NCI-H2196 (cell line): ENCODE data around the gene USF2.
"Not testable (repeated sequence)": the region's sequence is repeated elsewhere in the genome, so short reads cannot be mapped to it uniquely, and the experiment has no call there.

Experiments used
- DNase-seq: peaks from one replicate; lab custom pipeline; 2025; ENCODE audit not compliant: unreplicated experiment; lab: John Stamatoyannopoulos, UW

USF2 gene

GRCh38 chr19:35268536-35269437, at the start of gene USF2:
USF2 (plus strand) TSS chr19:35268962; CDS start chr19:35269102, 140 bp downstream.
- DNase-seq = peak; percentile 77

DNA sequence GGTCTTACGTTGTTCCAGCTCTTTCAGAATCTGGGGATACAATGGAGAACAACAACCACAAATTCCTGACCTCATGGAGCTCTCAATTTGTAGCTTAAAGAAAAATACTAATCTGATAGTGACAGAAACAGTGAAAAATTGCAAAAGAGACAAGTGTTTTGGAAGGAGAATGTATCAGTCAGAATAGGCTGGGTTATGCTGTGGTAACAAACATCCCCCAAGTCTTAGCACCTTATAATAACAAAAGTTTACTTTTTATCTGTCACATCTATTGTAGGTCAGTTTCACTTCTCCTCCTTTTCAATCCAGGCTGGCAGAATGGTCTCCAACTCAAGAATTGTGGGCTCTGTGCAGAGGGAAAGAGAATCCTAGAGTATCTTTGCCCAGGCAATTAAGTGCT, 49.8 kb upstream of the USF2 start:
- no peak for DNase-seq

DNA sequence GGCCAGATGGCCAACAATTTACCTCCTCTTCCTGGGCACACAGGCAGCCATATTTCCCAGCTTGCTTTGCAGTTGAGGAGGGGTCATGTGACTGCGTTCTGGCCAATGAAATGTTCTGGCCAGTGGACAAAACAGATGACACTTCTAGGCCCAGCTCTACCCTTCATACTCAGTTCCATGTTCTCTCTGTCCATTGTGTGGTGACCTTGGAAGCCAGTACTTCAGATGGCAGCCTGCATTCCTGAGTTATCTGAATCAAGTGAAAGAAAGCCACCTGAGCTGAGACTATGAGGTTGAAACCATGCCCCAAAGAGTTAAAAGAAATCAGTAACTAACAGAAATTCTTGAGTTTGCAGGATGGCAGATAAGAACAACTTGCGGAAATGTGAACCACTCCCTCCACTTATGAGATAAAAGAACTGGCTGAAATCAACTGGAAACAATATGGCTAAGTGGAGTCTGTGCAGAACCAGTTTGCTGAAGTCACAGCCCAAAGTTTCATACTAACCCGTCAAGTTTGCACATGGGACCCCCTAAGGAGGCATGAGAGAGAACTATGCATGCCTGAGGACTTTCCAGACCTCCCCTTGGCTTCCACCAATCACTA, 48.3 kb upstream of the USF2 start:
- DNase-seq = no peak

- not testable (repeated sequence) for DNase-seq
Observed at GRCh38 chr19:35220973-35221590, 47.7 kb upstream of the USF2 start.

GRCh38 chr19:35222373-35223015, 46.3 kb upstream of the USF2 start:
- DNase-seq = no peak

DNA sequence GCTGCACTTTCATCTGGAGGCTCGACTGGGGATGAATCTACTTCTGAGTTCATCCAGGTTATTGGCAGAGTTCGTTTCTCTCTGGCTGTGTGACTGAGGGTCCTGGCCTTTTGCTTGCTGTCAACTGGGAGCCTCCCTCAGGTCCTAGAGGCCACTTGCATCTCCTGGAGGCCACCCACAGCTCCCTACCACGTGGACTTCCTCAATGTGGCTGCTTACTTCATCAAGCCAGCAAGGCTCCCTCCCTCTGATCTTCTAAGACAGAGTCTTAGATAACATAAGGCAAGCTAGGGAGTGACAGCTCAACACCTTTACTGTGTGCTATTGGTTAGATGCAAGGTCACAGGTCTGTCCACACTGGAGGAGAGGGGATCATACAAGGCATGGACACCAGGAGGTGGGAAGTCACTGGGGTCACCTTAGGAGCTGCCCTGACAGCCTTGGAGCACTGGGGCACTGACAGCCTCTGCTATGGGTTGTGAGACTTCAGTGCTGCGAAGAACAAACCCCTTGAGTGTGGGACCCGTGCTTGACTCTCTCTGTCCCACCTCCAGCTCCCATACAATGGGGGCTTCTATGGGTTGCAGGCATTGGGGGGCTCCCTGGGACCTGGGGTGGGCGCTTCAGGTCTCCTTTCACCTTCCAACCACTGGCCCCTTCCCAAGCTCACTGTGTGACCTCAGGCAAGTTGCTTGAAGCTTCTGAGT, 45.5 kb upstream of the USF2 start:
- no peak for DNase-seq

GRCh38 chr19:35223862-35224505, 44.8 kb upstream of the USF2 start:
- DNase-seq = no peak

DNA sequence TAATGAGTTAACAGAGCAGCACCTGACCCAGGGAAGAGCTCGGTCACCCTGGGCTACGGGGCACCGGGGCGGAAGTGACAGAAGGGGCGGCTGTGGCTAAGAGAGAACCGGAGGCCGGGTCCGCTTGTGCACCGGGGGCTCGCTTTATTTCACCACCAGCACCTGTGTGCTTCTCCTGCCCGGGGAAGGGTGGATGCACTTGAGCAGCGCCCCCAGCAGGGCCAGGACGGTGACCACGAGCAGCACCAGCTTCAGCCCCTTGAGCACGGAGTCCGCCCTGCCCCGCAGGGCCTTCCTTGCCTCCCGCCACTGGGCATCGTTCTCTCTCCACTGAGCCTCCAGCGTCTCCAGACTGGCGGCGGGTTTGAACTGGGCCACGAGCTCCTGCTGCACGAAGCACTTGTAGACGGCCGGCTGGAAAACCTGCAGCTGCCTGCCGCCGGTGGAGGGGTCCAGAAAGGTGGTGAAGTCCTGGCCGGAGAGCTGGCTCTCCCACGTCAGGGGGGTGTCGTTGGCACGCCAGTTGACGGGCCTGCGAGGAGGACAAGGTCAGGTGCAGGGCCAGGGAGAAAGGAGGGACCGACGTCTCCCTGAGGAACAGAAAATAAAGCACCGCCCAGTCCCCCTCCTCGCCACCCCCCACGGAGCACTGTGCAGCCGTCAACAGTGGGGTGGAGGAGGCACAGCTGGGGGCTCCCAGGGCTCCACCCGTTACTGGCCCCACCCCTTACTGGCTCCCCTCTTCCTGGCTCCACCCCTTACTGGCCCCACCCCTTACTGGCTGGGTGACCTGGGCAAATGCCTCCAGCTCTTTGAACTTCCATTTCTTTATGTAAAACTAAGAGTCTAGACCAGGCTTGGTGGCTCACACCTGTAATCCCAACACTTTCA, 43.8 kb upstream of the USF2 start:
- DNase-seq = no peak

GRCh38 chr19:35225951-35226350, 42.8 kb upstream of the USF2 start:
- no peak for DNase-seq

- DNase-seq = no peak
Observed at GRCh38 chr19:35226748-35227147, 42.0 kb upstream of the USF2 start.

GRCh38 chr19:35228177-35228930, 40.4 kb upstream of the USF2 start, which contains the start of gene FAM187B:
FAM187B (minus strand) TSS chr19:35228739; CDS start chr19:35228680, 59 bp downstream.
- DNase-seq = no peak

DNA sequence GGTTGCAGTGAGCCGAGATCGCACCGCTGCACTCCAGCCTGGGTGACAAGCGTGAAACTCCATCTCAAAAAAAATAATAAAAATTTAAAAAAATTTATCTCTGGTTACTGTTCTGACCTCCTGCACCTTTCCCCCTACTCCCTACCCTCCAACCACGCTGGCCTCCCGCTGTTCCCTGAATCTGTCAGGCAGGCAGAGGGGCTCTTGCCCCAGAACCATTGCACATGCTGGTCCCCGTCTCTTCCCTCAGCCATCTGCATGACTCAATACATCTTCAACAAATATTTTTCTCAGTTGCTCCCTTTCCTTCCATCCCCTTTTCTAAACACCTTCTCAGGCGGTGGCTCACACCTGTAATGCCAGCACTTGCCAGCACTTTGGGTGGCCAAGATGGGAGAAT, 39.2 kb upstream of the USF2 start:
- no peak for DNase-seq

- DNase-seq = no peak
Observed at GRCh38 chr19:35231956-35232645, 36.7 kb upstream of the USF2 start.

DNA sequence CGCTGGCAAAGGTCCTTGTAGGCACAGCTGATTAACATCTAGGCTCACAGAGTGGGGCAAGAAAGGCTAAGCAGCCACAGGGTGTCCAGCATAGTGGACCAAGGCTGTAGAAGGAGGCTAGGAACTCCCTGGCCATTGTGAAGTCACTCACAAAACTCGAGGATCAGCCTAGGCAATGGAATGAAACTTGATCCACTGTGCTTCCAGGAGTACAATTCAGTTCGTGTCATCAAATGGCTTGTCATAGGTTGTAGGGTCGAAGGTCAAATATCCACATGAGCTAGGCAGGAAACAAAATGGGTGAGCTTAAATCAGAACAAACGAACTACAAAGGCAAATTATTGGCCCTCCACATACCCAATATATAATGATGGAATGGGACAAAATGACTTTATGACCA, 35.9 kb upstream of the USF2 start:
- DNase-seq = no peak

DNA sequence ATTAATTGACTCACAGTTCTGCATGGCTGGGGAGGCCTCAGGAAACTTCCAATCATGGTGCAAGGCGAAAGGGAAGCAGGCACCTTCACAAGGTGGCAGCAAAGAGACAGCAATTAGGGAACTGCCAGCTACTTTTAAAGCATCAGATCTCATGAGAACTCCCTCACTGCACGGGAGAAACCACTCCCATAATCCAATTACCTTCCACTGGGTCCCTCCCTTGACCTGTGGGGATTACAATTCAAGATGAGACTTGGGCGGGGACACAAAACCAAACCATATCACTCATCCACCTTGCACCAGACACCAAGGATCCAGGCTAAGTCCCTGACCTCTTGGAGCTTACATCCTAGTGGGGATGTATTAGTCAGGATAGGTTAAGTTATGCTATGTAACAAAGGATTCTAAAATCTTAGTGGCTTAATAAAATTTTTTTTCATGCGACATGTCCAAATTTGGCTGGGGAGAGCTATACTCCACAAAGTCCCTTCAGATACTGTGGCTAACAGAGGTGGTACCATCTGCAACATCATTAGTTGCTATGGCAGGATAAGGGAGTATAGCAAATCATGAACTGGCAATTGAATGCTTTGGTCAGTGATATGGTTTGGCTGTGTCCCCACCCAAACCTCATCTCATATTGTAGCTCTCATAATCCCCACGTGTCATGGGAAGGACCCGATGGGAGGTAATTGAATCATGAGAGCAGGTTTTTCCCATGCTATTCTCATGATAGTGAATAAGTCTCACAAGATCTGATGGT, 31.9 kb upstream of the USF2 start:
- DNase-seq = no peak

DNA sequence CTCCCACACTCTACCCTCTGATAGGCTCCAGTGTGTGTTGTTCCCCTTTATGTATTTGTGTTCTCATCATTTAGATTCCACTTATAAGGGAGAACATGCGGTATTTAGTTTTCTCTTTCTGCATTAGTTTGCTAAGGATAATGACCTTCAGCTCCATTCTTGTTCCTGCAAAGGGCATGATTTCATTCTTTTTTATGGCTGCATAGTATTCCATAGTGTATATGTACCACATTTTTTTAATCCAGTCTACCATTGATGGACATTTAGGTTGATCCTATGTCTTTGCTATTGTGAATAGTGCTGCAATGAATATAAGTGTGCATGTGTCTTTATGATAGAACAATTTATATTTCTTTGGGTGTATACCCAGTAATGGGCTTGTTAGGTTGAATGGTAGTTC, 29.2 kb upstream of the USF2 start:
- DNase-seq = not testable (repeated sequence)

GRCh38 chr19:35240327-35240726, 28.4 kb upstream of the USF2 start:
- no peak for DNase-seq
